GM19043 (cell line): ENCODE data around the gene F10.
"Not testable (repeated sequence)": the region's sequence is repeated elsewhere in the genome, so short reads cannot be mapped to it uniquely, and the experiment has no call there.

Source experiments
- ATAC-seq: cut with Tn5 transposase; IDR thresholded peaks from one replicate; pipeline ENCODE4 v1.9.1; 2021; ENCODE audit warnings: low read depth; ENCODE audit not compliant: unreplicated experiment

The F10 gene

DNA sequence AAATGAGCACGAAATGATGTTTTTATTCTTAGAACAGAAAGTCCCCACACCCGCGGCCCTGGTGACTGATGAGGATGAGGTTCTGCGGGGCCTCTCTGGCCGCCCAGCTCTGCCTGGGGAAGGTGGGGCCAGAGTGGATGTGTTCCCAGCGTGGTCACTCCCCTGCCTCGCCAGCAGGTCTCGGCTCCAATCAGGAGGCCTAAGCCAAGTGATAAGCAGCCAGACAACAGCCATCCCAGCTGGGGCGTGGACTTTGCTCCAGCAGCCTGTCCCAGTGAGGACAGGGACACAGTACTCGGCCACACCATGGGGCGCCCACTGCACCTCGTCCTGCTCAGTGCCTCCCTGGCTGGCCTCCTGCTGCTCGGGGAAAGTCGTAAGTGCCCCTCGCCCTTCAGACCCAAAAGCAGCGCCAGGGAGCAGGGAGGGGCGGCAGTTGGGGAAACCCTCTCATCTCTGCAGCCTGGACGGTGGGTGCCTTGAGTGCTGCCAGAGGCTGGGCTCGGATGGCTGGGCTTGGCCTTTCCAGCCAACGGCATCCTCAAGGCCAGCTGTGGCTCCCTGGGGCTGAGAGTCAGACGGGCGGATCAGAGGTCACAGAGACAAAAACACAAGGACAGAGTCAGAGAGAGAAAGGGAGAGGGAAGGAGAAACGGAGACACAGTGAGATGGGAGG, at the start of gene F10:
Gene F10, plus strand, starts transcription at position 250 of the 676 bp plus-strand sequence. Its CDS starts 57 bp downstream, at position 307.
- no peak for ATAC-seq

DNA sequence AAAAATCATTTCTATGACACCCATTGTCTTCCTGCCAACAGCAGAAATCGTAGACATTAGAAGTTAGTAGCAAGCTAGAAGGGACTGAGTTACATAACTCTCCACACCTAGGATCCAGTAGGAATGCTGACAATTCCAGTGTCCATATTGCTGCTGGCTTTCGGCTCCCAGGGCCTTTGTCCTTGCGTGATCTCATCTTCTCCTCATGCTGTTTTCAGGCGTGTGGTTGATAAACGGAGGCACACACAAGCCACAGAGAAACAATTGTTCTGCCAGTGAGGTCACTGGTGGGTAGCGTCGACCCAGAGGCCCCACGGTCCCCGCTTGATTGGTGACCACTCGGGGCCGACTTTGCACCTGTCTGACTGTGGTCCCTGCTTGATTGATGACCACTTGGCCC, 48.7 kb upstream of the F10 start:
- ATAC-seq = no peak

DNA sequence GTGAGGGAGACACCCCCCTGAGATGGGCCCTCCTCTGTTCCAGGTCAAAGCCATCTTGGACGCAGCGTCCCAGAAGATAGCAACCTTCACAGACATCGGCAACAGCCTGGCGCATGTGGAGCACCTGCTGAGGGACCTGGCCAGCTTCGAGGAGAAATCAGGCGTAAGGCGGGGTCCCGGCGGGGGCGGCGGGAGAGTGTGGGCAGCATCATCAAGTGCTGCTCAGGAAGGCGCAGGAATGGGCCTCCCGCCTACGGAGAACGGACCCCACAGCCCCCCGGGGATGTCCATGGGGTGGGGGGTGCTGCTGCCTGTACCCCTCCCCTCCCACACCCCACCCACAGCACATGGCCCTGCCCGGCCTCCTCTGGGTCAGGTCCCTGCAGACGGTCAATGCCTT, 48.2 kb upstream of the F10 start:
- ATAC-seq = no peak

DNA sequence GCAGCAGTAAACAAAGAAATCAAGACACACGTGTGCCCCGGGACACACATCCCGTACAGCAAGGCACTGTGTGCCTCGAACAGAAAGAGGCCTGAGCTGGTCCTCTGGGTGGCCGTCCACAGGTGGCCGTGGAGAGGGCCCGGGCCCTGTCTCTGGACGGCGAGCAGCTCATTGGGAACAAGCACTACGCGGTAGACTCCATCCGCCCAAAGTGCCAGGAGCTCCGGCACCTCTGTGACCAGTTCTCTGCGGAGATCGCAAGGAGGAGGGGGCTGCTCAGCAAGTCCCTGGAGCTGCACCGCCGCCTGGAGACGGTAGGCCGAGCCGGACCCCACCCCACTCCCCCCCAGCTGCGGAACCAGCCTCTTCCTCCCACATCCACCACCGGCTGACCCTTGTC, 47.7 kb upstream of the F10 start:
- ATAC-seq = no peak

DNA sequence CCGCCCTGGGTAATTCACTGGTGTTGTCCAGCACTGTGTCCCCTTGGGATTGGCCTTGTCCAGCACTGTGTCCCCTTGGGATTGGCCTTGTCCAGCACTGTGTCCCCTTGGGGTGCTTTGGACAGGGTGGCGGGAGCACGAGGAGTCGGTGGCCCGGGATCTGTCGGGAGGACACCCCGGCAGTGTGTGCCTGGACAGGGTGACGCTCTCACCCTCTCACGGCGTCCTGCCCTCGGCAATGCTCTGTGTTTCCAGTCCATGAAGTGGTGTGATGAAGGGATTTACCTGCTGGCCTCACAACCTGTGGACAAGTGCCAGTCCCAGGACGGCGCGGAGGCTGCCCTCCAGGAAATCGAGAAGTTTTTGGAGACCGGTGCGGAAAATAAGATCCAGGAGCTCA, 46.9 kb upstream of the F10 start:
- ATAC-seq = no peak

DNA sequence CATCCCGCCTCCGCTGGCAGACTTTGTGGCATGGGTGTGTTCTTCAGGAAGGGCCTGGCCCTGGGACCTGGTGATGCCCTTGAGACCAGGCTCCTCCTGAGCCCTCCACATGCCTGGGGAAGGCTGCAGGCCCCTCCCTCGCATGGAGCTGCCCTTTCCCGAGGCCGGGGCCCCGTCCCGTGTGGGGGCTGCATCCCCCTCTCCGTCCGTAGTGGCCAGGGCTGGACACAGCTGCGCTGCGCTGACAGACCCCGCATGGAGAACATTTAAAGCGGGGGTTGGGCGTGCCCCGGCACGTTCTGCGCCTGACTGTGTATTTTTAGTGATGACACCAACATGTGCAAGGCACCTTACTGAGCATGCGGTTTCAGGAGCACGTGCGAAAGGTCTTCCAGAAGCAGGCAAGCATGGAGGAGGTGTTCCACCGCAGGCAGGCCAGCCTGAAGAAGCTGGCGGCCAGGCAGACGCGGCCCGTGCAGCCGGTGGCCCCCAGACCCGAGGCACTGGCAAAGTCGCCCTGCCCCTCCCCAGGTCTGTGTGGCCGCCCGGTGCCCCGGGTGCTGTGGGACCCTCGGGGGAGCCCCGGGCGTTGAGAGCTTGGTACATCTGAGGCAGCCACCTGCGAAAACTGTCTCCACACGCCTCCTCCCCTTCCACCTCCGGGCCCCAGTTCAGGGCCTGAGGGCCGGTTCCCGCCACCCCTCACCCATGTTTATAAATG, 45.8 kb upstream of the F10 start:
- ATAC-seq = no peak

DNA sequence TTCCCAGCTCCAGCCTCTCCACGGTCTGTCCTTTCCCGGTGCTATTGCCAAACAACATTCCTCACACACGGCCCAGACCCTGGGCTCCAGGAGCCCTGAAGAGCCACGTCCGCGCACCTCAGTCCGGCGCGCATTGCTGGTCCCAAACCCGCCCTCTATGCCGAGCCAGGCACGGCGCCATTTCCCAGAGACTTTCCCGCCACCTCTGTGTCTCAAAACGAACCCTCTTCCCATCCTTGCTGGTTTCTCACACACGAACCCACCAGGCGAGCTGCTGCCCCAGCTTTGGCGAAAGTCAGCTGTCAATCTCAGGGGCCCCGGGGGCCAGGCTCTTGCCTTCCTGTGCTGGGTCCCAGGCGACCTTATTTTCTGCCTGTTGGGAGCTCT, 45.0 kb upstream of the F10 start:
- no peak for ATAC-seq

DNA sequence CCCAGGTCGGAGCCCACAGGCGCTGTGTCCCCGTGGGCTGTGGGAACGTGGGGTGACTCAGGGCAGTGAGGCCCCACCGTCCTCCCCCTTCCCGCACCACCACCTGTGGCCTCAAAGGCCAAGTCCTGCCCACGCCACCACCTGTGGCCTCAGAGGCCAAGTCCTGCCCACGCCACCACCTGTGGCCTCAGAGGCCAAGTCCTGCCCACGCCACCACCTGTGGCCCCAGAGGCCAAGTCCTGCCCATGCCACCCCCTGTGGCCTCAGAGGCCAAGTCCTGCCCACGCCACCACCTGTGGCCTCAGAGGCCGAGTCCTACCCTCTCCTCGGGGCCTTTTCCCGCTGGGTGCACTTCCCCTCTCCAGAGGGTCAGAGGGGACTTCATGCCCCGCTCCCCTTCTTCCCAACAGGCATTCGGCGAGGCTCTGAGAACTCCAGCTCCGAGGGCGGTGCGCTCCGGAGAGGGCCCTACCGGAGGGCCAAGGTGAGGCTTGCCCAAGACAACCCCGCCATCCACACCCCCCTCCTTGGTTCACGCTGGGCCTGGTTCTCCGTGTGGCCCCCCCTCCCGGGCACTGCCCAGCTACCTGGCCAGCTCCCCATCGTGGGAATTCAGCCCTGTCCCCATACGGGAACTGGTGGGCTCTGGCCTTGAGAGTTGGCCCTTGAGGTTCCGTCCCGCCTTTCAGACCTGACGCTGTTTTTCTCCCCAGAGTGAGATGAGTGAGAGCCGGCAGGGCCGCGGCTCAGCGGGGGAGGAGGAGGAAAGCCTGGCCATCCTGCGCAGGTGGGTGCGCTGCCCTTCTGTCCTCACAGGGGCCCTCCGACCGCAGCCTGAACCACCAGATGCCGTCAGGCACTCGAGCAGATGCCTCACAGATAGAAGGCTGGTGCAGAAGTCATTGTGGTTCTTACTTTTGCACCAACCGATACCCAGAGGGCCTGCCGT, 44.4 kb upstream of the F10 start:
- no peak for ATAC-seq

DNA sequence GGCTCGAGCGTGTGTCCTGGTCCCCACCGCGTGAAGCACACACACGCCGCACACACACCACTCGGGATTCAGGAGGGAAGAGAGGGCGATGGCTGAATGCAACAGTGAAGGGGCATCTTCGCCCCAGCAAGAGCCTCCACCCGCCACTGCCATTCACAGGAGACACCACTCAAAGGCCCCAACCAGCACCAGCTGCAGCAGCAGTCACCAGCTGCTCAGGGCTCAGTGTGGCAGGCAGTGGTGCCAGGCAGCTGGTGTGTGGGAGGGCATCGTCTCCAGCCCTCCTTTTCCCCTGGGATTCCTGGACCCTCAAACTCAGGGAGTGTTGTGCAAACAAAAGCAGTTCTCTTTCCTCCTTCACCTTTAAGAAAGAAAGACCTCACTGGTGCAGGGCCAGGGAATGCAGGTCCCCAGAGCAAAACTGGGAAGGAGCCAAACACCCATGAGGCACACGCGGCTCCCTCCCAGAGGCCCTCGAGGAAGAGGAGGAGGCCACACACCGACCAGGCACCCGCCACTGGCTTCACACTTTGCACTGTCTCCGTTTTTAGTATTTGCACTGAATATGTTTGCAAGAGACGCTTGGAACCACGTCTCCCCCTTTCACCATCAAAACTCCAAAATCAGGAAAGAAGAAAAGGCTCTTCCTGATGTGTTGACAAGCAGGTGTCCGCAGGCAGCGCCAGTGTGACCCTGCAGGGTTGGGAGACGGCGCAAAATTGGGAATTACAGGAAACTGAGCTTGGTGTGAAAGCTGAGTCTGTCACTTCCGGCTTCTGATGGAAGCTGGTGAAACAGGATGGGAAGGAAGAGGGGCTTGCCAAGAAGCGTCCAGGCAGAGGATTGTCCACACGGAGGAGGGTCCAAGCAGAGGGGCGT, 43.5 kb upstream of the F10 start:
- no peak for ATAC-seq

DNA sequence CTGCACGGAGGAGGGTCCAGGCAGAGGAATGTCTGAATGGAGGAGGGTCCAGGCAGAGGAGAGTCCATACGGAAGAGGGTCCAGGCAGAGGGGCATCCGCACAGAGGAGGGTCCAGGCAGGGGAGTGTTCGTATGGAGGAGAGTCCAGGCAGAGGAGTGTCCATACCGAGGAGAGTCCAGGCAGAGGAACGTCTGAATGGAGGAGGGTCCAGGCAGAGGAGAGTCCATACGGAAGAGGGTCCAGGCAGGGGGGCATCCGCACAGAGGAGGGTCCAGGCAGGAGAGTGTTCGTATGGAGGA, 42.9 kb upstream of the F10 start:
- not testable (repeated sequence) for ATAC-seq

DNA sequence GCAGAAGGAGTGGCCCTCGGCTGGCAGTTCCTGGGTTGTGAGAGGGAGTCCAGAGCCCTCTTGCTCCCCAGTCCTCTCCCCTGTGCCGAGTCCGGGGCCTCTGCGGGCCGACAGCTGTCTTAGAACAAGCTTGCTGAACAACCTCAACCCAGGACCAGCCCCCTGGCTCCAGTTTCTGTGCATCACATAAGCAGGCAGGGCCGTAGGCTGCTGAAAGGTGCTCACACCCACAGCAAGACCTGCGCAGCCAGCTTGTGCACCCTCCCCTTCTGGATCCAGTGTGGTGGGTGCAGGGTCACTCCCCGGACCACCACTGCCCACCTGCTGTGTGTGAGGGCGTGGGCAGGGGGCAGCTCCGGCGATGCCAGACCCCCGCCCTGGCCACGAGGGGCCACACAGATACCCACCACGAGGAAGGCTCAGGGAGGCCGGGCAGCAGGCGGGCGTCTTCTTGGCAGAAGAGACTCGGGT, 42.2 kb upstream of the F10 start:
- ATAC-seq = no peak

DNA sequence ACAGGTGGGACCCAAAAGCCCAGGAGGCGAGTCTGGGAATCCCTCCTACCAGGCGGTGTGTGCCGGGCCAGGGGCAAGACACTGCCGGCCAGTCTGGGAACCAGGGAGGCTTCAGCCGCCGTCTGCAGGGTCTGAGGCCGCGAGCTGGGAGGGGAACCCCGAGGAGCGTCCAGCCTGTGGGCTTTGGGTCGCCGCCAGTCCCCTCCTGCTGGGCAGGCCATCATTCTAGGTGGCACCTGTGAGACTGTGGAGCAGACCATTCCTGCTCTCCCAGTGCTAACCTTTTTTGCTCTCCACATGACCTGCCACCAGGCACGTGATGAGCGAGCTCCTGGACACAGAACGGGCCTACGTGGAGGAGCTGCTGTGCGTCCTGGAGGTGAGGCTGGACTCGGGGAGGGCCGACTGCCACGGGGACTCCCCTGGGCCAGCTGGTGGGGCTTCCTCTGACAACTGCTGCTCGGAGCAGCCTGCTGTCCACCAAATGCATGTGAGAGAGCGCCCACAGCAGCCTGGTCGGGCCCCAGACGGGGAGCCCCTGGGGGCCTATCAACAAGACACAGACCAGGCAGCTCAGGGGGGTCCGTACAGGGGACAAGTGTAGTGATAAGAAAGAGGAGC, 41.6 kb upstream of the F10 start:
- ATAC-seq = no peak

DNA sequence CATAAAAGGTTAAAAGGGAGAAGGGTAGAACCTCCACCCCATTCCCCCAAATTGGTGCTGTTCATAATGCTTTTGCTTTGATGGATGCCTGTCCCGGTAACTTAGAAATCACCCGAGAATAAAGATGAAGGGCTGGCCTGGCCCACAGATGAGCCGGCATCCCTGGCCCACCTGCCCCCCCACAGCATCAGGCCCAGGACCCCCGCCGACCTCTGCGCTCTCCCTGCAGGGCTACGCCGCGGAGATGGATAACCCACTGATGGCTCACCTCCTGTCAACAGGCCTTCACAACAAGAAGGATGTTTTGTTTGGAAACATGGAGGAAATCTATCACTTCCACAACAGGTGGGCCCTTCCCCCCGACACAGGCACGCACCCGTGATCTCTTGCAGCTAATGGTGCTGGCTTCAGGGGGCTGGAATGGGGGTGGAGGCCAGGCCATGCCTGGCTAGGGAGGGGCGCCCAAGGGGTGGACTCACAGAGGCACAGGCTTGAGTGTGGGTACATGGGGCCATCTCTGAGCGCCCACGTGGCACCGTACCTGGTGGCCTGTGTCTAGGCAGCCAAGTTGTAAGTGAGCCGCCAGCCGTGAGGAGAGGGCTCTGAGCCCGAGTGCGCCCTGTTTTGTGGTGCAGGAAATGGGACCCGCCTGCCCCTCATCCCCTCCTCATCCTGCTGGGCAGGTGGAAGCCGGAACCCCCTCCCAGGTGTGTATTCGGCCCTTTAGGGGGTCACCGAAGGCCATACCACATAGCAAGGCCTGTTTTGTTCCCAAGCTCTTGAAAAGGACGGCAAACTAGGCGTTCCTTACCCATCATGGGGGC, 40.2 kb upstream of the F10 start:
- no peak for ATAC-seq

DNA sequence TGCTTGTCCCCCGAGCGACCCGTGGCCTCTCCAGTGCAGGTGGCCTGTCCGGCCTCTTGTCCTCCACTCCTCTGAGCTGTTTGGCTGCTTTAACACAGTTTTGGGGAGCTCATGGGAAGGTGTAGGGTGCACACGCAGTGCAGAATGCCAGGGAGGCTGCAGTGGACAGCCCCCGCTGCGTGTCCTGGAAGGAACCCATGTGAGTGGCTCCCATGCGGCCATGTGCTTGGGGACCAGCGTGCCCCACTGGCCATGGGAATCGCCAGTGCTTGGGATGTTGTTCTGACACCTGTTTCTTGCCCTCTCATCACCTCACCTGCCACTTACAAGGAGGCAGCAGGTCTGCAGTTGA, 39.6 kb upstream of the F10 start:
- ATAC-seq = no peak

DNA sequence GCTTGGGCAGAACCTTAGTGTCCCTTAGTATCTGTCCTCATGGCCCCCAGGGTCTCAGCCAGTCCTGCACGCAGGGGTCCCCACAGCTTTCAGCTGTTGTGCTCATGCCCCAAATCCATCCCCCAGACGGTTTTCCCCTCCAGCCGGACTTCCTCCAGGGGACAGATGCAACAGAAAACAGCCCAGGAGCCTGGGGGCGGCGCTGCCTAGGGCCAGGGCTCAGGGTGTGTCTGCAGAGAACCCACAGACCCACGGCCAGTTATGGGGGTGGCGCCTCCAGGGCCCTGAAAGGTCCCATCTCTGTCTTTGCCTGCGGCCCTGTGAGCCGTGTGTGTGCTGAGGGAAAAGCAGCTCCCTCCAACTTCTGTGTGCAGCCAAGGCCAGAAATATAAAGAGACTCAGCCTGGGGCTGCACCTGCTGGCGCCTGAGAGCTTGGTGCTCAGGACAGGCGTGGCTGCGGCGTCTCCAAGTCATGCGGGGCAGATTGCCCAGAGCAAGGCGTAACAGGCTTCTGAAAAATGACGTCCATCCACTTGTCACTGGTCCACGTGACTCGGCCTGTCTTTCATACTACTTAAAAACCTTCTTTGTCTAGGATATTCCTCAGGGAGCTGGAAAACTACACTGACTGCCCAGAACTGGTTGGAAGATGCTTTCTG, 39.1 kb upstream of the F10 start:
- no peak for ATAC-seq

DNA sequence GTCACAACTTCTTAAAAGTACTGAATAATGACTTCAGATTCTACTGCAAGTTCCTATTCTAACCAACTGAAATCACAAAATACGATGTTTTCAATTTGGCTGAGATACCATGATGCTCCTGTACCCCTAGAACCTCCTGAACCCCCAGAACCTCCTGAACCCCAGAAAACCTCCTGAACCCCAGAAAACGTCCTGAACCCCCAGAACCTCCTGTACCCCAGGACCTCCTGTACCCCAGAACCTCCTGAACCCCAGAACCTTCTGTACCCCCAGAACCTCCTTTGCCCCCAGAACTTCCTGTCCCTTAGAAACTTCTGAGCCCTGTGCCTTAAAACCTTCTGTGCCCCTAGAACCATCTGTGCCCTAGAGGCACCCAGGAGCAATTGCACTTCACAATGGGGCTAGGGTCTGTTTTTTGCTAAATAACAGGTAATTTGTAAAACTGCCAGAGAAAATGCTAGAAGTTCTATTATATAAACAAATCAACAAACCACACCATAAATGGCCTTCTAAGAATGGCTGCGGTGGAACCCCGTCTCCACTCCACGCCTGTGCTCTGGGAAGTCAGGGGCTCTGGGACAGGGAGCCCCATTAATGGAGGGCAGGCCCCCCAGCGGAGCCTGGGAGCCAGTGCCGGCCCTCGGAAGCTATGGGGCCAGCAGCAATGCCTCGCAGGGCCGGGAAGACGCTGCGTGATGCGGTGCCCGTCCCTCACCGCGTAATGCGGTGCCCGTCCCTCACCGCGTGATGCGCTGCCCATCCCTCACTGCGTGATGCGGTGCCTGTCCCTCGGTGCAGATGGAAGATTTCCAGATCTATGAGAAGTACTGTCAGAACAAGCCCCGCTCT, 38.3 kb upstream of the F10 start:
- no peak for ATAC-seq

DNA sequence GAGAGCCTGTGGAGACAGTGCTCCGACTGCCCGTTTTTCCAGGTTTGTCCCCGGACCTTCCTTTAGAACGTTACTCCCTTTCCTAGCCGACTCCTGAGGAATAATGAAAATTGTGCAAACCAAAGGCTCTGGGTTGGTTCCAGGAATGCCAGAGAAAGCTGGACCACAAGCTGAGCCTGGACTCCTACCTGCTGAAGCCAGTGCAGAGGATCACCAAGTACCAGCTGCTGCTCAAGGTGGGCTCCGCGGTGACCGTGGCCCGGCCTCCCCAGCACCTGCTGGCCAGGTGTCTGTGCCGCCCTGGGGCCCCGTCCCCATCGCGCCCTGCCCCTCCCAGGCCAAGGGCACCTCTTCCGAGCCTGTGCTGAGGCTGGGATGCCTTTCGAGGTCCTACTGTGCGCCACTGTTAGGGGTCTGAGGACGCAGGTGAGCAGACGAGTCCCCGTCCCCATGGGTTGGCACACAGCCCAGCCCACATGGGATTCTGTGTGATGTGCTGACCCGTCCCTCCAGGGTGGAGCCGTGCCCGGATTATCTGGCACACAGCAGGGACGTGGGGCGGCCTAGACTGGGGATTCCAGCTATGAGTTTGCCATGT, 37.6 kb upstream of the F10 start:
- ATAC-seq = no peak
